LNCAP (cell line): ENCODE results near the gene APBA3.

ENCODE experiments used
- CTCF ChIP-seq: fragments of 450-650 bp; IDR thresholded peaks from 2 replicates; pipeline ENCODE4 v1.5.1; 2017; ENCODE audit warnings: mild to moderate bottlenecking

Gene APBA3

GRCh38 chr19:3740431-3740830 lies 21.1 kb downstream of the APBA3 start:
- TF ChIP-seq CTCF = no peak

GRCh38 chr19:3738477-3739220 lies 22.8 kb downstream of the APBA3 start:
- no peak for TF ChIP-seq CTCF

- TF ChIP-seq CTCF = no peak
These were observed 23.8 kb downstream of the APBA3 start for GRCh38 chr19:3737487-3738205.

GRCh38 chr19:3736106-3736724 lies 25.3 kb downstream of the APBA3 start:
- TF ChIP-seq CTCF = no peak

GRCh38 chr19:3734310-3734600 lies 27.2 kb downstream of the APBA3 start:
- no peak for TF ChIP-seq CTCF

GRCh38 chr19:3733549-3734309 lies 27.8 kb downstream of the APBA3 start:
- no peak for TF ChIP-seq CTCF

GRCh38 chr19:3732108-3732507 lies 29.4 kb downstream of the APBA3 start:
- no peak for TF ChIP-seq CTCF
